ENCODE results near the gene GALNT14.

The GALNT14 gene

DNA sequence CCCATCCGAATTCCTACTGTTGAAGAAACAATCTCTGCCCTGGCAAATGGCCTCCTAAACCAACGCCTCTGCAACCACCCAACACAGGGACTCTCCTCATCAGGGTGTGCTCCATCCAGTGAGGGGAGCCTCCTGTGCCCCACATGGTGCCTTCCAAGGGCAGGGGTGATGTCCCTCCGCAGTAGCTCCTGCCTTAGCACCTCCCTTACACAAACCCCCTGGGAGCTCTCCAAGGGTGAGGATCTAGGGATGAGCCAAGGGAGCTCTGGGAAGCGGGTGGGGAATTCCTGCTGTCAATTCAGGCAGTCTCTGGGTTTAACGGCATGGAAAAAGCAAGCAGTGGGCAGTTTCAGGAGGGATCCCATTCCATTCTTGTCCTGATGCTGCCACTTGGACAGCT is 3.8 kb downstream of the GALNT14 start:
- no peak for DNase-seq (ENCODE audit: low spot score)

DNA sequence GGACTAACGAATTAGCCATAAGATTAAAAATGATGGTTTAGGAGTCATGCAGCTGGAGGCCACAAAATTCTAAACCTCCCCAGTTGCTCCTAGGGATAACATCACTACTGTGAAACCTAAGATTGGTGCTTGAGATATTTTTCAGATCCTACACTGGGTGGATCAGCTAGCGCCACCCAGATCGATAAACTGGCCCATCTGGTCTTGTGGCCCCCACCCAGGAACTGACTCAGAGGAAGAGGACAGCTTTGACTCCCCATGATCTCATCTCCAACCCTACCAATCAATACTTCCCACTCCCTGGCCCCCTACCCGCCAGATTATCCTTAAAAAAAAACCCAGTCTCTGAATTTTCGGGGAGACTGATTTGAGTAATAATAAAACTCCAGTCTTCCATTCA is 5.5 kb downstream of the GALNT14 start:
- no peak for DNase-seq (ENCODE audit: low spot score)

DNA sequence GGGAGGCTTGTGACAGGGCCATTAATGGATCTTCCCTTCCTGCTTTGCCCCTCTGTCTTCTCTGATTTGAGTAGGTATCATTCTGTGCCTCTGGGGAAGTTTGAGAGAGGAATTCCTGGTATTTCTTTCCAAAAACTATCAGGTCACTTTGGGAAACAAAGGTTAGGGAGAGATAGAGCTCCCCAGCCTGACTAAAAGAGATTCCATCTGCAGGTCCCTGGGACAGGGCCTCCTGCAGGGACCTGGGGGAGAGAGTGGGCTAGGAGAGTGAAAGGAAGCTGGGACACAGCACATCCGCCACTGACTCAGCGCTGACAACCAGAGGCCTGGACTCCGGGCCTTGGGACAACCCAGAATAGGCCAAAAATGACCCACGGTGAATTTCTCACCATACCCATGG is 6.4 kb downstream of the GALNT14 start:
- no peak for DNase-seq (ENCODE audit: low spot score)

DNA sequence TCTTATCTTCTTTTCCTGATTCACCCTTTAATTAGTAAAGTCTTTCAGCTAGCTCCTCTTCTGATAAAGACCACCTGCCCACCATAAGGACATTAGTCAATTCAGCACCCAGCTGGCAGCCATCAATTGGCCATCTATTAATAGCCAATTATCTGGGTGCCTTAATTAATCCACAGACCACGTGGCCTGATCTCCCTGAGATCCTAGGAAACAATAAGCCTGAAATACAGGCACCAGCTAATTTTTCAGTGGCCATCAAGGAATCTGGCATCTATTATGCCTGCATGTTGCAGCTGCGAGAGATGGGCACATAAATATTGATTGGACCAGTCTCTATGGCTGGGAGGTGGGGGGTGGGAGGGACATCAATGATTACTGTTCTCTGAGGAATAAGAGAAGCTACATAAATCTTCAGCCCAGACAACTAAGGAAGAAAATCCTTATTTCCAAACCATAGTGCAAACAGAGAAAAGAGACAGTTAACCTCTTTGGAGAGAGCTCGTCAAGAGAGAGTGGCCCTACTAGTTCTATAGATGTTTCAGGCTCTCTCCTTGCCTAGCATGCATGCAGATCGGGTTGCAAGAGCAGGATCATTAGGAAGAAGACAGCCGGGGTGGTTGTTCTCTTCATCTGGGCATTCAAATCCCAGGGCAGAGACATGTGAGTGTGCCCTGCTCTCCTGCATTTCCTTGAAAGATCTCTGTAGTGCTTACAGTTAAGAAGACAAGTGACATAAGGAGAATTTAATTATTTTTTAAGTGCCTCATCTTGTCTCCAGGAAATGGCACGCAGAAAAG is 8.7 kb downstream of the GALNT14 start:
- DNase-seq (ENCODE audit: low spot score): no peak

DNA sequence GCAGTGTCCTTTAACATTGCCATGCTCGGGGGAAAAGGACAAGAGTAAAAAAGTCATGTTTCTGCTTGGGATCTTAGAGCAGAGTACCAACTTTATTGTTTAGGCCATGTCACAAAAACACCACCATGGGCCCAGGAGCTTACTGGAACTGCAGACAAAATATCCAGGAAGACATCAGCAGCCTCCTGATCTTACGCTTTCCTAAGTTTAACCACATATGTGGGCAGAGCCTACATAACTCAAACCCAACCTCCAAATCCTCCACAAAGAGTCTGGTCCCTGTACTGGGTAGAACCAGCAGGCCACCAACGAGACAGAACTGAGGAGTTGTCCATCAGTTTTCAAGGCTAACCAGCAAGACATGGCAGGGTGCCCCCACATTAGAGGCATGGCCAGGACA is 10.3 kb downstream of the GALNT14 start:
- DNase-seq (ENCODE audit: low spot score): no peak

DNA sequence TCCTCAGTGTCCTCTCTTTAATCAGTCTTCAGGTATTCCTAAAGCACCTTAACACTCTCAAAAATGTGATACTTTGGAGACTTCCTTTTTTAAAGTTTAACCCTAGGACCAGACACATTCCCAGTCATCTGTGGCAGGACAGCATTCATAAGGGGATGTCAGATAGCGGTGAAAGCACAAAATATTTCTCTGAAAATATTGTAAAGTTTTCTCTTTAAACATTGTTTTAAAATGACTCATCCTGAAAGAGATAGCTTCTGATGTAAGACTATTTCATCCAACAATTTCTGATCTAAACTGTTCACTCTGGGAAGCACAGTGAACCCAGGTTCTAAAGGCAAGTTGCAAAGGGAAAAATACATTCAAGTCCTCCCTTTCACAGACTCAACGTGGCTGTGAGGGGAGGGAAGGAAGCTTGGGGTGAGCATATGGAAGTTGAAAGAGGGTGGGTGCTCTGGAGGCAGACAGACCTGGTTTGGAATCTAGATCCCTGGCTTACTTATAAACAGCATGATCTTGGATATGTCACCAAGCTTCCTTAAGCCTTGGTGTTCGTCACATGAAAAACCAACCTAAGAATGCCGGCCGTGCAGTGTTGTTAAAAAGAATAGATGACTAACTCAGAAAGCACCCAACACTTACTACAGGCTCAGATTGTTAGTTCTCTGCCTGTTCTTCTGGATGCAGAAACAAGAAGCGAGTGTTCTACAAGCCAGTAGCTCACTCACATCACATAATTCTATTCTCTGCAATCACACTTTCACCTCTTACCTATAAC is 12.1 kb downstream of the GALNT14 start:
- DNase-seq (ENCODE audit: low spot score): no peak

DNA sequence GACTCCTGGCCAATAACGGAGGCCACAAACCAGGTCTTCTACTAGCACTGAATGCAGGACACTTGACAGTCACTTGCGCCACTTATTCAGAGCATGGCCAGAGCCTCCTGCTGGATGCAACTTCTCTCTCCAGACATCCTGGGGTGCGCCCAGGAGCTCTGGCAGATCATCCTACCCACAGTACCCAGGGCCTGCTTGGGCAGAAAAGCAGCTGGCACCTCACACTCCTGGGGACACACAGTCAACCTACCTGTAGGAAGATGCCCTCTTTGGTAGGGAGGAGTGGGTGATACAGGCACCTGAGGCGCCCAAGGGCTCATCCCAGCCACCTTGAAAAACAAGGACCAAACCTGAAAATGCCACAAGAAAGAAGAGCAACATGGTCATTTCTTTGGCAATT is 13.3 kb downstream of the GALNT14 start:
- no peak for DNase-seq (ENCODE audit: low spot score)

DNA sequence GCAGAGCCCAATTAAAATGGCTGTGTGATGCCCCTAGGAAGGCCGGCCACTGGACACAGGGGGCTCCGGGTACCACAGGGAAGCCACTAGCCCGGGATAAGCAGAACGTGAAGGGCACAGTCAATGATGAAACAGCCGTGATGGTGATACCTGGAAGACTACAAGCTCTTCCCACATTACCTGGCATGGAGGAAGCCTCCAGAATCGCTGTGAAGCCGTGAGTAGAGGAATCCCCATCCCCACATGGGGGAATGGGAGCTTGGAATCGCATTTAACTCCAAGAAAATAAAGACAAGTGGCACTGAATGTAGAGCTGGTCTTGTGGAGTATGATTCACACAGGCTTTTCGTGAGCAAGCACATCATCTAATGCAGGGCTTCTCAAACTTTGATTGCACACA is 16.1 kb downstream of the GALNT14 start:
- DNase-seq (ENCODE audit: low spot score): no peak

DNA sequence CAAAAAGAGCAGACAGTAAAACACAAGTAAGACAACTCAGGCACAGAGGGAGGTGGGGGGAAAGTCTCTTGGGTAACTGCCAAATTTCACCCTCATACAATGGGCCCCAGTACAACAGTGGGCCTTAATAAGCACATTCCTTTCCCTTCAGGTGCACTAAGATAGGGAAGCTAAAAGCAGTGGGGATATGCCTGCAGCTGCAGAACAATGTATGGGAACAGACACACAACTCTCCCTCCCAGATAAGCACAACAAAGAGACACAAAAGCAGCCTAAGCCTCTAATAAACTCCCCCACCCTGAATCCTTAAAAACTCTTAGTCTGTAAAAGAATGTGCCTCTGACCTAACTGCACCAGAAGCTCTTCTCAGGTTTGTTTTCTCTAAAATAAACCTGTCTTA is 24.5 kb downstream of the GALNT14 start:
- DNase-seq (ENCODE audit: low spot score): no peak

DNA sequence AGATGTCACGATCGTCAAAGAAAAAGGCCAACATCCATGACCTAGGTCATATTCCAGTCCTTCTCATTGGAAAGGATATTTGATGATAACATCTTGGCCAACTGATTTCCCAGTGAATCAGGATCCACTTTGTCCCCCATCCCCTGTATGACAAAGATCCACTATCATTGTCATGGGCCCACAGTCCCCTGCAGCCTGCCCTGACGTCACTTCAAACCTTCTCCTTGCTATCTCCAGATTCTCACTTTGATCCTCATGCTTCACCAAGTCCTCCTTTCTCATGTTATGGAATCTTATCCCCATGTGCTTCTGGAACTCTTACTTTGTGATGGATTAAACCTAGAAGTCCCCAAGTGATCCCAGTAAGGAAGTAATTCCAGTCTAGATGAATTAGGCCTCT is 25.7 kb downstream of the GALNT14 start:
- DNase-seq (ENCODE audit: low spot score): no peak

DNA sequence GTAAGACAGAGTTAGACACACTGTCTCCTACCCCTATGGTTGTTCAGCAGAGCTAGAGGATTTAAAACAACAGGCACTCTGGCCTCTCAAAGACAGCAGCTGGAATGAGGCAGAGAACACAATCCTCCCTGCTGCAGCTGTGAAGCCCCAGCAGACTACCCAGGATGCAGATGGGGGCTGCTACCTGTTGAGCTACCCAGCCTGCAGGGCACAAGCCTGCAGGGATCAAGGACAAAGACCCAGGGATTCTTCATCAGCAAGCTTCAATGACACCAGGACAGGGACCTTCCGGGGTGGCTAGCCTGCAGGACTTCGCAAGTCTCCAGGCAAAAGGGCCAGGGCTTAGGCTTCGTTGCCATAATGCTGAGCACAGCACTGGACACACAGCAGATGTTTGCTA is 27.2 kb downstream of the GALNT14 start:
- no peak for DNase-seq (ENCODE audit: low spot score)

DNA sequence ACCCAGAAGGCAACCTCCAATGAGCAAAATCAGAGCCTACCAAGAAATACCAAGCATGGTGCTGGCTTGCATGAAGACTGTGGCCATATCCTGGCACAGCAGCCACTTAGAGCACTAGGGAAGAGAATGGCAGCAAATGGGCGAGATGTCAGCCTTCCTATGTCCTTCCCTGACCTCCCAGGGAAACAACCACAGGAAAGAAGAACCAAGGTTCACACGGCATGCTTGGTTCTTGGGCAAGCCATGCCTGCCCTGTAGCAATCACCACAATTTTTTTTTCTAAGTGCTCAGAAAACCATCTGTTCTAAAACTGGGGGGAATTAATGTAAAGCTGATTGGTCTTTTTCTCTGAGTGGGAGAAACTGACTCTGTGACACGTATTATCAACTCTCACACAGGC is 27.8 kb downstream of the GALNT14 start:
- no peak for DNase-seq (ENCODE audit: low spot score)

DNA sequence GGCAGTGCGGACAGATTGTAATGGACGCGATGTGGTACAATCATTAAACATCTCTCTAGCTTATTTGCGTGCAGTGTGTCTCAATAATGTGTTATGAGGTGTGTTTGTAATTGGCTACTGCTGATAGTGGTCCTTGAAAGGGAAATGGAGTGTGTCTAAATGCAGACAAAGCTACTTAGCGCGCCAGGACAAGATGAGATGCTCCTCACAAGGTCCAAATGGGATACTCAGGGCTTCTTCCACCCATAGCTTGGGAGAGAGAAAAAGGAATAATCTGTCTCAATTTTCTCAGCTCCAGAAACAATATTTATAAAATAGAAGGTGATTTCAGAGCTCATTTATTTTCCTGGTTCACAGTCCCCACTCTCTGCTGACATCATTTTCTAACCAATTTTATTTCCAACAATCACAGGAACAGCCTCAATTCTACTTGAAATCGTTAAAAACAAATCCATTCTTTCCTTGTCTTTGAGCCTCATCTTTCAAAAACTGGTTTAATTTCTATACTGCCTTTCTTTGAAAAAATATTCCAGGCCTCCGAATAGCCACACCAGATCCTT is 28.5 kb downstream of the GALNT14 start:
- DNase-seq (ENCODE audit: low spot score): no peak

DNA sequence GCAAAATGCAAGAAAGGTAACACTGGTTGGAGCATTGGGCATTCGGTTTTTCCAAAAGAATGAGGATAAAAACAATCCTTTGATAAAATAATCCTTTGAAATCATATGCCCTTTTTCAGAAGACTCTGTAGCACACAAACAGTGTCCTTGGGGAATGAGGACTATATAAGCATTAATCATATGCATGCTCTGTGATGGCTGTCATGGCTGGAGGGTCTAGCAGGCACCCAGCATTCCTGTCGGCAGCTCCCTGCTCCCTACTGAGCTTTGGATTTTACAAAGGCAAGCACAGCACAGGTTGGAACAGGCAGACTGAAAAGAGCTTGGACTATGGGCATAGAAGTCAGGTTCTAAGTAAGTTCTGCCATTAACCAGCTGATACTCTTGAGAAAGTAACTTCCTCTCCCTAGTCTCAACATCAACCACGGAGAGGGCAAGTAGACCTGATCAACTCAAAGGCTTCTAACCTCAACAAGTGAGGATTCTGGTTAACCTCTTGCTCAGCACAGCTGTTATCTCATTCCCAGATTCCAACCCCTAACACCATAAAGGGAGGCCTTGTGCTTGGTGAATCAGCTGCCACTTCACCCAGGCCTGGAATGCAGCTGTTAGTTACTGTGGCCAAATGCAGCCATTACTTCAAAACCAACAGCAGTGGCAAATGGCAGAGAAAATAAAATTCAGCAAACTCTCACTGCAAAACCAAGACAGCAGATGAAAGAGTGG is 29.5 kb downstream of the GALNT14 start:
- no peak for DNase-seq (ENCODE audit: low spot score)

DNA sequence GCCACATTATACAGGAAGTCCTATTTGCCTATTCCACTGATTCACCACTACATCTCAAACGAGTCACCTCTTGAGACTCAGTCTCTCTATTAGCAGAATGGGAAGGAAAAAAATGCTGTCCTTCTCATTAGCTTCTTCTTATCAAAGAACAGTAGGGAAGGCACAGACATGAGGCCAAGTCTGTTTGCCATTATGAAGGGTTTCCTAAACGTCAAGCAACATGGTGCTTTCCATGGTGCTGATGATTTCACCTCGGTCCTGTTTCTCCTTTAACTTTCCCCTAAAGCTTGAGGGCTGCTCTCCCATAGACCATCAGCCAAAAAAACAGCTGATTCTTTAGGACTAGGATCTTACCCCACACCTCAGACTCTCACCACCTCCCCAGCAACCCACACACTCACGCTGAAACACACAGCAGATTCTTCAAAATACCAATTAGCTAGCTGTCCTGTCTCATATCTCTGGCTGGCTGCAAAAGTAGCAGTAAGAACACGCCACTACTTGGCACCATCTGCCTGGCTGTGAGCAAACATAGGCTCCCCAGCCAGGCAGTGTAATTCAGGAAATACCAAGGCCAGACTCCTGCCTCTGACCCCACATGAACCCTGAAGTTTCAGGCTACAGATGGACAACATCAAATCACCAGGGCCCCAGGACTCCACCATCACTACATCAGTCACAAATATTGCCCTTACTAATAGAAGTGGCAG is 30.5 kb downstream of the GALNT14 start:
- no peak for DNase-seq (ENCODE audit: low spot score)

DNA sequence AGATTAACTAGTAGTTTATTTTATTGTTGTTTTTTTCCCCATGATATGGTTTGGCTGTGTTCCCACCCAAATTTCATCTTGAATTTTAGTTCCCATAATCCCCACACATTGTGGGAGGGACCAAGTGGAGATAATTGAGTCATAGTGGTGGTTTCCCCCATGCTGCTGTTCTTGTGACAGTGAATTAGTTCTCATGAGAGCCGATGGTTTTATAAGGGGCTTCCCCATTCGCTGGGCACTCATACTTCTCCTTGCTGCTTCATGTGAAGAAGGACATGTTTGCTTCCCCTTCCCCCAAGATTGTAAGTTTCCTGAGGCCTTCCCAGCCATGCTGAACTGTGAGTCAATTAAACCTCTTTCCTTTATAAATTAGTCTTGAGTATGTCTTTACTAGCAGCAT is 36.5 kb downstream of the GALNT14 start:
- no peak for DNase-seq (ENCODE audit: low spot score)

DNA sequence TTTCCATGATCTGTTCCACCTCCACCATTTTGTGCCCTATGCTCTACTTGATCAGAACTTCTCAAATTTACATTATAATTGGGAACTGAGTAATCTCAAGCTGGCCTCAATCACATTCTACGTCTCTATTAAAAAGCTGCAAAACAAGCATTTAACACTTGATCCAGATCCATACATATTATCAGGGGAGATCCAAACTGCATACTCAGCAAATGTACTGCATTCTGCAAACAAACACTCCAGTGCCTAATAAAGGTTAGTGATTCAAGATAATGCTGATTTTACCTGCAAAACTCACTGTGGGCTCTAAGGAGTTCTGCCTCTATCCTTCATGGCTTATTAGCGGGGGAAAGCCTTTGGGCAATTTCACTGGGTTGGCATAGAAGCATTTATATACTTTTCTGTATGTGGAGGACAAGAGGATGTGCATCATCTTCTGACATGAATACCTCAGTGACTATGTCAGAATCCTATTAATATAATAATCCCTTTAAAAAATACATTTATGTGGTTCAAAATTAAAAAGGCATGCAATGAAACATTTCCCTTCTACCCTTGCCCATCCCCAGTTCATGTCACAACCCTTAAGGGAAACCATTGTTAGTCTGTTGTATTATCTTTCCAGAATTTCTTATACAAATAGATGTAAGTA is 40.2 kb downstream of the GALNT14 start:
- no peak for DNase-seq (ENCODE audit: low spot score)

DNA sequence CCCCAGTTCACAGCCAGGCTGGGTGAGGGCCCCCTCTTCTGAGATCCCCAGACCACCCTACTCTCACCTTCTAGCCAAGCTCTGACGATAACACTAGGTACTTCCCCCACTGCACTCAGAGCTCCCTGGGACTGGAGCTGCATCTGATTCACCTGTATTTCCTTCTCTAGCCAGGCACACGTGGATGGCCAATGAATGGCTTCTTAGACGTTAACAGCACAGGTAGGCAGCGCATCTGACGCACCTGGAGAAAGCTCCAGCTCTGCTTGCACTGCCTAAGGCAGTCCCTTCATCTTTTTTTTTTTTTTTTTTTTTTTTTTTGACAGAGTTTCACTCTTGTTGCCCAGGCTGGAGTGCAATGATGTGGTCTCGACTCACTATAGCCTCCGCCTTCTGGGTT is 48.1 kb downstream of the GALNT14 start:
- DNase-seq (ENCODE audit: low spot score): no peak

DNA sequence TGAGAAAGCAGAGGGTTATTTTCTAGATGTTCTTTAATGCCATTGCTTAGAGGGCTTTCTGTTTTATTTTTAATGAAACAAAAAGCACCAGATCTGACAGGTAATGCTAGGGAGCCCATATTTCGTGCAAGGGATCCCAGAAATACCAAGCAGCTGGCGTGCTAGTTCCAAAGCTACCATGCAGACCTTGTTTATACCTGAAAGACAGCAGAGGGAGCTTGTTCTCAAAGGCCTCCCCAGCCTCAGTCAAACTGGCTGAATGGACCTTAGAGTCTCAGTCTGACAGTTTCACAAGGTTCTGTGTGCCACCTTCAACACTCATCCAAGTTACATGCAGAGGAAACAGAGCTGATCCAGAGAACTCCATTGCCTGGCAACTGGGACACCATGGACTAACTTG is 48.6 kb downstream of the GALNT14 start:
- DNase-seq (ENCODE audit: low spot score): no peak

DNA sequence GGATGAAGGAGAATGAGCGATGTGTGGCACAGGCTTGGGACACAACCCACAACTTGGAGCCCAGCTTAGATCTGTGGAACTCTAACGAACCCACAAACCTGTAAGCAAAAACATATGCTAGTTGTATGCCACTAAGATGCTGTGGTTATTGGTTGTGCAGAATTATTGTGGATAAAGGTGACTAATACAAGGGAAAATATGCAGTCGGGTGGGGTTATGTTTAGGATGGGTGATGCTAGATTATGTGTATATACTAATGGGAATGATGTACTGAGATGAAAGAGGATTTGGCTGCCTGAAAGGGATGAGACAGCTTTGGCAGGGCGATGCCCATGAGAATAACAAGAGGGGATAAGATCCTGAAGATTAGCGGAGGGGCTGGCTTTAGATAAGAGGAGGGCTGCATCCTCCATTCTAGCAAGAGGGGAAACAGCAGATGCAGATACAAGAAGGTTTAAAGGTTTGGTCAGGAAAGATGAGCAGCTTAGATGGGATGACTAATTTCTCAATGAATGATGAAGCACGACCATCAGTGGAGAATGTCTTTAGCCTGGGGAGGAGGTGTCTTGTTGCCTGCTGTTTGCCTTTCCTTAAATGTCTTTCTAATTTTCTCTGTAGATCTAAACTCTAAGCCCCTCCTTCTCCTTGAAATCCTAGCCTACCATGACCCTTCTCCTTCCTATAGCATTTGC is 49.6 kb downstream of the GALNT14 start:
- no peak for DNase-seq (ENCODE audit: low spot score)

DNA sequence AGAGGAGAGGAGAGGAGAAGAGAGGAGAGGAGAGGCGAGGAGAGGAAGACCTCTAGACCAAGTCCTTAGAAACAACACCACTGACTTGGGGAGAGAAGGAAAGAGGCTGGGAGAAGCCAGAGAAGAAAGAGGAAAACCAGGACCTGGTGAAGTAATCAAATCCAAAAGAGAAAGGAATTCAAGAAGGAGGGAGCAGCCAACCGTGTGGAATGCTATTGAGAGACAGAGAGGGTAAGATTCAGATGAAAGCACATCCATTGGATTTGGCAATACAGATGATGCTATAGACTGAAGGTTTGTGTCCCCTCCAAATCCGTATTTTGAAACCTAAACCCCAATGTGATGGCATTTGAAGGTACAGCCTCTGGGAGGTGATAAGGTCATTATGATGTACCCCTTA is 50.7 kb downstream of the GALNT14 start:
- no peak for DNase-seq (ENCODE audit: low spot score)

All from AG08396 (cell line).